ENCODE data around the gene UVRAG. TPM values are rescaled to one million over a fixed set of nuclear protein-coding genes. Genes with fewer than 3 reads are reported as not detected.

The UVRAG gene
- total RNA-seq, 1 experiment from 2014 or later, result 16.4 TPM

DNA sequence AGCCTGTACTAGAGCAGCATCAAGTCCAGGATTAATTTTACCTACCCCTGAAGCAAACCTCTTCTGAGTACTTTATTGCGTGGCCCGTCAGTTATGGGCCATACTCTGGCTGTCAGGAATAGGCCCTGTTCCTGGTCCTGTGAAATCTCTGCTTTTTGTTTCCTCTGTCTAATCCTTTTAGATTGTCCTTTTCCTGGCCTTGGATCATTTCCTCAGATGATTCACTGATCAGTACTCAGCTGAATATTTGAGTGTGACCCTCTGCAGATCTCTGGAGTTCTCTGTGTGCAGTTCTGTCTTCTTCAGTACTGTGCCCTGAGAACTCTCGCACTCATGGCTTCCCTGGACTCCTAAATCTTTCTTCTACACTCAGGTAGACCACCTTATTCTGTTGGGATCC lies 123.5 kb downstream of the UVRAG start:
- Histone ChIP-seq H3K27me3 (ENCODE audit: control insufficient read depth, insufficient read depth, low read length) (no peaks in the 10 kb centered on the region), H3K36me3 (replicated peaks; ENCODE audit: control insufficient read depth, insufficient read depth, low read length) (no peaks in the 10 kb centered on the region), H3K4me3 (ENCODE audit: insufficient read depth, low read depth, low read length) (no peak overlapping the region)
- DNase-seq, result no peak

DNA sequence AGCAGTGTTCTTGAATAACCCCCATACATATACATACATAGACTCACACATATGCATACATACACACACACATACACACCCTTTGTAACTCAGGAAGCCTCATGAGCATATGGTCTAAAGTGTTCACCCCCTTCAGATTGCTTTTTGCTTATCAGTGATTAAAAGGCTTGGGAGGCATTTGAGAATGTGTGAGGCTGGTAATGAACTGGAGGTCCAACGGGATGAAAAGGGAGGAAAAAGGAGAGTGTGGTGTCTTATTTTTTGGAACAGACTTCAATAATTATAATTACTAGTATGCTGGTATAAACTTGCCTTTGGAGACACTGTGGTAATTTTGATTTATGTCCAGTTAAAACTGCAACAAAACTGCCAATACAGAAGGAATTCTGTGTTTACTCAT lies 124.5 kb downstream of the UVRAG start:
- Histone ChIP-seq H3K27me3 (ENCODE audit: control insufficient read depth, insufficient read depth, low read length) (no peaks in the 10 kb centered on the region), H3K36me3 (replicated peaks; ENCODE audit: control insufficient read depth, insufficient read depth, low read length) (no peaks in the 10 kb centered on the region), H3K4me3 (ENCODE audit: insufficient read depth, low read depth, low read length) (no peak overlapping the region)
- DNase-seq, result no peak

DNA sequence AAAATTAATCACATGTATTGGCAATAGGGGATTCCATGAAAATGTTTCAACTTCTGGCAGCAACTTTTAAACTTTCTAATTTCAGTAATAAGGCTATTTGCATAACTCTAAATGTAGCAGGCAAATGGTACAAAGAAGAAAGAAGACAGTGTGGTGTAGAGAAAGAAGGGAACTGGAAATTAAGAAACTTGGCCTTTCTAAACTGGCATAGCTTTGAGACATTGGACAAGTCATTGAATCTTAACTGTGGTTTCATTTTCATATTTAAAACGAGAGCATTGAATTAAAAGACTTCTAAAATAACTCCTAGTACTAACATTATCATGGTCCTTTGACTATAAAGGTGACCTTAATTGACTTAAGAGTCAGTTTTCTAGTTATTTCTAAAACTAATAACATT lies 125.0 kb downstream of the UVRAG start:
- Histone ChIP-seq H3K36me3 (replicated peaks; ENCODE audit: control insufficient read depth, insufficient read depth, low read length) (no peaks in the 10 kb centered on the region), H3K27me3 (ENCODE audit: control insufficient read depth, insufficient read depth, low read length) (no peaks in the 10 kb centered on the region), H3K4me3 (ENCODE audit: insufficient read depth, low read depth, low read length) (no peak overlapping the region)
- DNase-seq, result no peak

DNA sequence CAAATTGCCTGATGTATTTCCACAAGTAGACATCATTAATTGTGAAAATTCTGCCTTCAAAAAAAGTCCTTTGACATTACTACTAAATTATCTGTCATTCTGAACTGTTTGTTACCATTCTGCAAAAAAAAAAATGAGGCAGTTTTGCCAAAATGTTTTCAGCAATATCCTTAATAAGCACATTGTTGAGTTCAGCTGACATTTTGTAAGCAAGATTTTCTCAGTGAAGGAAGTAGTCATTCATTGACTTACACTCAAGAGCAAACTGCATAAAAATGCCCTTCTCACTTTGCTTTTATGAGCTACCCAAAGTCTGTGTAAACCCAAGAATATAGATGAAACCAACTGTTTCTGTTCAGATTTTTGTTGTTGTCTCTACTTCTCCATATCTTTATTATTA lies 125.9 kb downstream of the UVRAG start:
- Histone ChIP-seq H3K36me3 (replicated peaks; ENCODE audit: control insufficient read depth, insufficient read depth, low read length) (no peaks in the 10 kb centered on the region), H3K27me3 (ENCODE audit: control insufficient read depth, insufficient read depth, low read length) (no peaks in the 10 kb centered on the region), H3K4me3 (ENCODE audit: insufficient read depth, low read depth, low read length) (no peak overlapping the region)
- no peak for DNase-seq

DNA sequence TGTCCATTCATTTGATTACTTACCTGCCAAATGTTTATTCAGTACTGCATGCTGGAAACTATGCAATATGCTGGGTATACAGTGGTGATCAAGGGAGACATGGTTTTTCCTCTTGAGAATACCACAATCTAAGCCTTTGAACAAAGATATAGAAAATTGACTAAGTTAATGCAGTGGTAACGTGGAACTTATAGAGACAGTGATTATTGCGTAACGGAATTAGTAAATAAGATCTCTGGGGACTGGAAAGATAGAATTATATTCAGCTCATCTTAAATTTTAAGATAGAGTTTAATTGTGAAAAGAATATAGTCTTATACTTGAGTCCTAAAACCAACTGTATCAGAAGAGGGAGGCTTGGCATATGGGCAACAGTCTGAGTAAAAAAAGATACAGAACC lies 129.5 kb downstream of the UVRAG start:
- Histone ChIP-seq H3K4me3 (ENCODE audit: insufficient read depth, low read depth, low read length) (no peak overlapping the region), H3K27me3 (ENCODE audit: control insufficient read depth, insufficient read depth, low read length) (no peaks in the 10 kb centered on the region), H3K36me3 (replicated peaks; ENCODE audit: control insufficient read depth, insufficient read depth, low read length) (no peaks in the 10 kb centered on the region)
- no peak for DNase-seq

DNA sequence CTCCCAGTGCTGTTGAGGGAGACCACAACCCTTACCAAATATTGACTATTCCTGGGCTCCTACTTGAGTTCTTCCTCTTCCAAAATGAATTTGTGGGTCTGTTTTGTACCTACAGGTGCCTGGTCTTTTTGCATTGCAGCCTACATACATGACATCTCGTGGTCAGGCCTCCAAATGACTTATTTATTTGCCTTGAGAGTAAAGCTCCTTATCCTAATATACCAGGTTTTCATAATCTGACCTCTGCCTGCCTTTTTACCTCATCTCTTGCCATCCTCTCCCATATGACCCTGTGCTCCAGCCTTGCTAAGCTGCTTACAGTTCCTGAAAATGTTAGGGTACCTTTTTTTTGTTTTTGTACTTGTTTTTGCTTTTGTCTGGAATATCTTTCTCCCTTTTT lies 130.4 kb downstream of the UVRAG start:
- DNase-seq, result no peak
- Histone ChIP-seq H3K27me3 (ENCODE audit: control insufficient read depth, insufficient read depth, low read length) (no peaks in the 10 kb centered on the region), H3K36me3 (replicated peaks; ENCODE audit: control insufficient read depth, insufficient read depth, low read length) (no peaks in the 10 kb centered on the region), H3K4me3 (ENCODE audit: insufficient read depth, low read depth, low read length) (no peak overlapping the region)

DNA sequence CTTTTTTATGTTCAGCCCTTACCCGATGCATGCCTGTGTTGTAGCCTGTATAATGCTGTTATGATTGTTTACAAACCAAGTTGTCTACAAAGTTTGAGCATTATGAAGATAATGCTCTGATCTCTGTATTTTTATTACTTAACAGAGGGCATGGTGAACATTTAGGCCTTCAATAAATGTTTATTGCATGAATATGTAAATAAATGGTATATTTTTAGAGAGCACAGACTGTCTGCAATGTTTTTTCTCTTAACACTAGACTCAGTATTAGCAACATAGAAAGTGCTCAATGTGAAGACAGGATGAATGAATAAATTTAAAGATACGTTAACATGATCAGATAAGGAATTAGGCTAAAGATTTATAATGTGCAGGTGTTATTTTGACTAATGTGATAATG lies 130.9 kb downstream of the UVRAG start:
- H3K4me3 ChIP-seq (ENCODE audit: insufficient read depth, low read depth, low read length), result no peak overlapping the region
- H3K27me3 ChIP-seq (ENCODE audit: control insufficient read depth, insufficient read depth, low read length), result no peaks in the 10 kb centered on the region
- DNase-seq, result no peak
- no peaks in the 10 kb centered on the region for H3K36me3 ChIP-seq (replicated peaks; ENCODE audit: control insufficient read depth, insufficient read depth, low read length)

DNA sequence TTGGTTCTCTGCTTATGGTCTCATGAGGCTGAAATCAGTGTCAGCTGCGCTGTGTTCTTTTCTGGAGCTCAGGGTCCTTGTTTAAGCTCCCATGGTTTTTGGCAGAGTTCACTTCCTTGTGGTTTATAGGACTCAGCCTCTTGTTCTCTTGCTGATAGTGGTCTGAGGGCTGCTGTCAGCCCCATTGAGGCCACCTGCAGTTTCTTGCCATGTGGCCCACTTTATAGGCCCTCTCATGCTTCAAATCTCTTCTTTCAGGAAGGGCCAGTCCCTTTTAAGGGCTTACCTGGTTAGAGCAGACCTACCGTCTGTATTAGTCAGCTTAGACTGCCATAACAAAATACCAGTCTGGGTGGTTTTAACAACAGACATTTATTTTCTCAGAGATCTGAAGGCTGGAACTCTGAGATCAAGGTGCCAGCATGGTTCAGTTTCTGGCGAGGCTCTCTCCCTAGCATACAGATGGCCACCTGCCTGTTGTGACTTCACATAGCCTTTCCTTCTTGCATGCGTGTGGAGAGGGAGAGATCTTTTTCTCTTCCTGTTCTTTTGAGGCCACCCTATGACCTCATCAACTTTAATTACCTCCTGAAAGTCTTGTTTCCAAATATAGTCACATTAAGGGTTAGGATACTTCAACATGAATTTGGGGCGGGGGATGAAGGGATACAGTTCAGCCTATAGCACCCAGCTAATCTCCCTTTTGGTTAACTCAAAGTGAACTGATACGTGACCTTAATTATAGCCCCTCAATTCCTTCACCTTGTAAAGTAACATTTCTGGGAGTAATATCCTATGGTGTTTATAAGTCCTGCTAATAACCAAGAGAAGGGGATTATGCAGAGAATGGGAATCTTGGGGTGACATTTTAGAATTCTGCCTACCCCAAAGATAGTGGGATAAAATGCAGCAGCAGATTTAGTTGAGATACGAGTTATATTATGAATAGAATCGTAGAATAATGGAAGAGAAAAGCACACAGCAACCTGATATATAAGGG lies 131.8 kb downstream of the UVRAG start:
- no peak for DNase-seq
- Histone ChIP-seq H3K27me3 (ENCODE audit: control insufficient read depth, insufficient read depth, low read length) (no peaks in the 10 kb centered on the region), H3K36me3 (replicated peaks; ENCODE audit: control insufficient read depth, insufficient read depth, low read length) (no peaks in the 10 kb centered on the region), H3K4me3 (ENCODE audit: insufficient read depth, low read depth, low read length) (no peak overlapping the region)

DNA sequence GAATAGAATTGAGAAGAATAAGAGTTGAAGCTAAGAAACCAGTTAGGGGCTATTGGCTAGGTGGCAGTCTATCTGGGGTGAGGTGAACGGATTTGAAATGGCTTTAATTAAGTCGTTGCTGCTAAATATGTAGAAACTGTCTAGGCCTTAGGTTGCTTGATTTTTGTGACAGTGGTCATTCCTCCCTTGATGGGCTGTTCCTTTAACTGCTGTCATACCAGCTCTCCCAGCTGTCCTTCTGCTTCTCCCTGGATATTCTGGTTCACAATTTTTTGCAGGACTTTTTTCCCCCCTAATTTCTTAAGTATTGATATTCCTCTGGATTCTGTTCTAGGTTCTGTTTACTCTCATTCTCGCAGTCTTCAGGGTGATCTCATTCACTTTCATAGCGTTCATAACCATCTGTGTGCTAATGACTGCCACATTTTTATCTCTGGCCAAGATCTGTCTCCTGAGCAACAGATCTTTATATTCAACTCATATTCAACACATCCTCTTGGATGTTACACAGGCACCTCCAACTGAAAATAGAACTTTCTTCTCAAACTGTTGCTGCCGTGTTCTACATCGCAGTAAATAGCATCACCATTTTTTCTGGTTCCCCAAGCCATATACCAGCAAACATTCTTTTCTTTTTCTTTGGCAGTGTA lies 134.1 kb downstream of the UVRAG start:
- Histone ChIP-seq H3K4me3 (ENCODE audit: insufficient read depth, low read depth, low read length) (no peak overlapping the region), H3K27me3 (ENCODE audit: control insufficient read depth, insufficient read depth, low read length) (no peaks in the 10 kb centered on the region), H3K36me3 (replicated peaks; ENCODE audit: control insufficient read depth, insufficient read depth, low read length) (no peaks in the 10 kb centered on the region)
- DNase-seq, result no peak

DNA sequence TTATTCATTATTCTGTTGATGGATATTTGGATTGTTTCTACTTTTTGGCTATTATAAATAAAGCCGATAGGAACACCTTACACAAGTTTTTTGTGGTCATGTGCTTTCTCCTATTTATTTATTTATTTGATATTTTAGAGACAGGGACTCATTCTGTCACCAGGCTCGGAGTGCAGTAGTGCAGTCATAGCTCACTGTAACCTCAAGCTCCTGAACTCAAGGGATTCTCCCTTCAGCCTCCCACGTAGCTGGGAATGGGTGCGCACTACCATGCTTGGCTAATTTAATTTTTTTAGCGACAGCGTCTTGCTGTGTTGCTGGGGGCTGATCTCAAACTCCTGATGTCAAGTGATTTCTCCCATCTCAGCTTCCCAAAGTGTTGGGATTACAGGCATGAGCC lies 135.1 kb downstream of the UVRAG start:
- Histone ChIP-seq H3K27me3 (ENCODE audit: control insufficient read depth, insufficient read depth, low read length) (no peaks in the 10 kb centered on the region), H3K36me3 (replicated peaks; ENCODE audit: control insufficient read depth, insufficient read depth, low read length) (no peaks in the 10 kb centered on the region)
- no peak for DNase-seq

DNA sequence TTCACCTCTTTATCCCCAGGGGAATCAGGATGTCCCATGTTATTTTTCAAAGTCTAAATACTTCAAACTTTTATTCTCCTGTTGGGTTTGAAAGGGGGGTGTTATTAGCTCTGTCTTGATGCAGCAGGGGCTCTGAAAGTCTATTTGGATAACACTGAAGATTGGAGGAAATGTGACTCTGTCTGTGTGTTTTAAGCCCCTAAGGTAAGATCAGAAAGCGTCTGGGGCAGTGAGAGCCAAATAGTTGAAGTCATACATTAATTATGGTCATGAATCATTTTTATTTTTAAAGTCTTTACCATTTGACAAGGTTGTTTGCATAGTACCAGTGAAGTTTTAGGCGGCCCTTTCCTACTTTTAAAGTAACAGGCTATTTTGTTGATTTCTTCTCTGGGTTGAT lies 139.0 kb downstream of the UVRAG start:
- DNase-seq, result no peak
- no peaks in the 10 kb centered on the region for H3K27me3 ChIP-seq (ENCODE audit: control insufficient read depth, insufficient read depth, low read length)
- H3K36me3 ChIP-seq (replicated peaks; ENCODE audit: control insufficient read depth, insufficient read depth, low read length), result no peaks in the 10 kb centered on the region
- no peak overlapping the region for H3K4me3 ChIP-seq (ENCODE audit: insufficient read depth, low read depth, low read length)

More for the DNA sequence above, 135.1 kb downstream of the UVRAG start:
- H3K4me3 ChIP-seq (ENCODE audit: insufficient read depth, low read depth, low read length), result no peak overlapping the region

DNA sequence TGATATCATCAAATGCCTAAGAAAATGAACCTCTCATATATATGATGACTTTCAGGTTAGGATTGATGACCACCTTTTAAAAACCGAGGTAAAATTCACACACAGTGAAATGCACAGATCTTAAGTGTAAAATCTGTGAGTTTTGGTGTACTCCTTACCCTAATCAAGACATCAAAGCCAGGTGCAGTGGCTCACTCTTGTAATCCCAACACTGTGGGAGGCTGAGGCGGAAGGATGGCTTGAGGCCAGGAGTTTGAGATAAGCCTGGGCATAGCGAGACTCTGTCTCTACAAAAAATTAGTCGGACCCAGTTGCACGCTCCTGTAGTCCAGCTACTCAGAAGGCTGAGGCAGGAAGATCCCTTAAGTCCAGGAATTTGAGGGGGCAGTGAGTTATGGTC lies 140.4 kb downstream of the UVRAG start:
- Histone ChIP-seq H3K4me3 (ENCODE audit: insufficient read depth, low read depth, low read length) (no peak overlapping the region), H3K36me3 (replicated peaks; ENCODE audit: control insufficient read depth, insufficient read depth, low read length) (no peaks in the 10 kb centered on the region), H3K27me3 (ENCODE audit: control insufficient read depth, insufficient read depth, low read length) (no peaks in the 10 kb centered on the region)
- no peak for DNase-seq

DNA sequence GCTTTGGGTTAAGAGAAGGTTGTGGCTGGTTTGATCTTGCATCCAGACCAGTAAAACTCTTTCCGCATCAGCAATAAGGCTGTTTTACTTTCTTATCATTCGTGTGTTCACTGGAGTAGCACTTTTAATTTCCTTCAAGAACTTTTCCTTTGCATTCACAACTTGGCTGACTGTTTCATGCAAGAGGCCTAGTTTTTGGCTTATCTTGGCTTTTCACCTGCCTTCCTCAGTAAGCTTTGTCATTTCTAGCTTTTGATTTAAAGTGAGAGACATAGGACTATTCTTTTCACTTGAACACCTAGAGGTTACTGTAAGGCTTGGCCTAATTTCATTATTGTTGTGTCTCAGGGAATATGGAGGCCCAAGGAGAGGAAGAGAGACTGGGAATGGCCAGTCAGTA lies 144.5 kb downstream of the UVRAG start:
- no peak for DNase-seq
- H3K27me3 ChIP-seq (ENCODE audit: control insufficient read depth, insufficient read depth, low read length), result no peaks in the 10 kb centered on the region
- no peak overlapping the region for H3K4me3 ChIP-seq (ENCODE audit: insufficient read depth, low read depth, low read length)
- no peaks in the 10 kb centered on the region for H3K36me3 ChIP-seq (replicated peaks; ENCODE audit: control insufficient read depth, insufficient read depth, low read length)

DNA sequence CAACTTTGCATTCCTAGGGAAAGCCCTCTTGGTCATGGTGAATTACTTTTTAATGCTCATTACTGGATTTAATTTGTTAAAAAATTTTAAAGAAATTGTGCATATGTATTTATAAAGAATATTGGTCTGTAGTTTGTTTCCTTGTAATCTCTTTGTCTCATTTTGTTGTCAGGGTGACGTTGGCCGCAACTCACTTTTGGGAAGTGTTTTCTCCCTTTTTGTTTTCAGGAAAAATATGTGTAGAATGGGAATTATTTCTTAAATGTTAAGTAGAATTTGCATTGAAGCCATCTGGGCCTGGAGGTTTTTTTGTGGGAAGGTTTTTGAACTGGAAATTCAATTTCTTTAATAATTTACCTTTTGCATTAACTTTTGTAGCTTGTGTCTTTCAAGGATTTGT lies 149.1 kb downstream of the UVRAG start:
- H3K27me3 ChIP-seq (ENCODE audit: control insufficient read depth, insufficient read depth, low read length), result no peaks in the 10 kb centered on the region
- H3K36me3 ChIP-seq (replicated peaks; ENCODE audit: control insufficient read depth, insufficient read depth, low read length), result no peaks in the 10 kb centered on the region
- no peak for DNase-seq
- H3K4me3 ChIP-seq (ENCODE audit: insufficient read depth, low read depth, low read length), result no peak overlapping the region

DNA sequence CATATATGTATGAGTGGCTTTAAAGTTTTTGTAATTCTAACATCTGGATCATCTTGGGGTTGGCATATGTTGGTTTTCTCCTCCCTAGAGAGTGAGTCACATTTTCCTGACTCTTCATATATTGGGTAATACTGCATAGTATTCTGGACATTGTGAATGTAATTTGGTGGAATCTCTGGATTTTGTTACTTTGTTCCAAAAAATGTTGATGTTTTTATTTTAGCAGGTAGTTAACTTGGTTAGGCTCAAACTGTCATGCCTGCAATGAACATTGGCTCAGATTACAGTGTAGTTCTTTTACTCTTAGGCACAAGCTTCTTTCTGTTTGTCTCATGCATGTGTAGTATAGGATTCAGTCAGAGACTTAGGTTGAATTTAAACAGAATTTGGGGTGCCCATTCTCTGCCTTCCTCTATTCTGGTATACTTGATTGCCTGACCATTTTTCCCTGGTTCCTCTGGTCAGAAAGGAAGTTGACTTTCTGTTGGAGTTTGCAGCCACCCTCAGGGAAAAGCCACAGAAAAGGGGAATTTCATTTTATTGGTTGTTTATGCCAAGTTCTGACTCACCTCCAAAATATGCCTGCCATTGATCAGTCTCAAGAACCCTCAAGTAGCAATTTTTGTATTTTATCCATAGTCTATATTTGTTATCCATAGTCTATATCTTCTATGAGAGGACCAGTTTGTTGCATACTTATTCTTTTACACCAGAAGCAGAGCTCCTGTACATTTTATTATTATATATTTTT lies 151.7 kb downstream of the UVRAG start:
- no peaks in the 10 kb centered on the region for H3K36me3 ChIP-seq (replicated peaks; ENCODE audit: control insufficient read depth, insufficient read depth, low read length)
- no peaks in the 10 kb centered on the region for H3K27me3 ChIP-seq (ENCODE audit: control insufficient read depth, insufficient read depth, low read length)
- DNase-seq, result no peak
- H3K4me3 ChIP-seq (ENCODE audit: insufficient read depth, low read depth, low read length), result no peak overlapping the region

Data from H7 (cell line).